Progenitor cell of endocrine pancreas (in vitro differentiated cells): ENCODE measurements around the gene ZNF653. TPM values are rescaled to one million over a fixed set of nuclear protein-coding genes. Genes with fewer than 3 reads are reported as not detected.

Experiments used
- DNase-seq: peaks from one replicate; pipeline ENCODE4 v3.0.0; 2021; ENCODE audit warnings: low spot score; ENCODE audit not compliant: unreplicated experiment
- H3K27ac Mint-ChIP-seq: 2 replicates; pipeline ENCODE4 v1.8.0; 2021; ENCODE audit warnings: mild to moderate bottlenecking, moderate library complexity, mixed read lengths
- H3K27me3 Mint-ChIP-seq: 2 replicates; pipeline ENCODE4 v1.8.0; 2021; ENCODE audit warnings: mixed read lengths
- H3K36me3 Mint-ChIP-seq: 2 replicates; pipeline ENCODE4 v1.8.0; 2022; ENCODE audit warnings: mixed read lengths; ENCODE audit not compliant: insufficient read depth
- H3K4me1 Mint-ChIP-seq: 2 replicates; pipeline ENCODE4 v1.8.0; 2021; ENCODE audit warnings: low read depth, mixed read lengths
- H3K4me3 Mint-ChIP-seq: 2 replicates; pipeline ENCODE4 v1.8.0; 2021; ENCODE audit warnings: low read depth, mild to moderate bottlenecking, moderate library complexity, mixed read lengths
- H3K9me3 Mint-ChIP-seq: 2 replicates; pipeline ENCODE4 v1.8.0; 2021; ENCODE audit warnings: low read depth, mixed read lengths
- total RNA-seq: library from RNA; stranded (reverse); gene quantifications from 2 replicates; pipeline ENCODE4 v1.2.1, GENCODE V29; 2021
- TF ChIP-seq, protein P1 (sequence below): fragments of 200-600 bp; sonication (generic); IDR thresholded peaks from one replicate; pipeline ENCODE4 v1.5.0; 2021; ENCODE audit warnings: antibody characterized with exemption, mild to moderate bottlenecking; ENCODE audit not compliant: unreplicated experiment

ZNF653 gene
- total RNA-seq, 1 donor from 2014 or later = 17.6 TPM

DNA sequence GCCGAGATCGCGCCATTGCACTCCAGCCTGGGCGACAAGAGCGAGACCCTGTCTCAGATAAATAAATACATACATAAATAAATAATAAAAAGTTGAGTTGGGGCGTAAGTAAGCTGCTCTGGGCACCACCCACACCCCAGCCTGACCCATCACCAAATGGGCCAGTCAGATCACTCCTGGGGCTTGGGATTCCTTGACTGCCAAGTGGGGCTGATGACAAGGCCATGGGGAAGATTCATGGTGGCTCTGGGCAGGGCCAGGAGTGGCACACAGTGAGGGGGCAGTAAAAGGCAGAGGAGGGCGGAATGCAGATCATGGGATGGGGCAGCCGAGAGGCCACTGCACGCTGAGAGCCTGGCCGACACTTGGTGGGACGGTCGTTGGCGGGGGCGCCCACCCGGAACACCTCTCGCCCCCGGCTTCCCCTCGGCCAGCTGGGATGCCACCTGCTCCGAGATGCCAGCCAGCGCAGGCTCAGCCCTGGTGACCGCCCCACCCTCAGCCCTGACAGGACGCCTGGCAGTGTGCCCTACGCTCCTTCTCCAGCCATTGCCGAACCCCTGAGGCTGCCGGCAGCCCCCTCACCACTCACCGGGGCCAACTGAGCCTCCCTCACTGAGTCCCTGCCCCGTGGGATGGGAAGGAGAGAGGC, 10.9 kb downstream of the ZNF653 start:
- TF ChIP-seq, protein P1, sequence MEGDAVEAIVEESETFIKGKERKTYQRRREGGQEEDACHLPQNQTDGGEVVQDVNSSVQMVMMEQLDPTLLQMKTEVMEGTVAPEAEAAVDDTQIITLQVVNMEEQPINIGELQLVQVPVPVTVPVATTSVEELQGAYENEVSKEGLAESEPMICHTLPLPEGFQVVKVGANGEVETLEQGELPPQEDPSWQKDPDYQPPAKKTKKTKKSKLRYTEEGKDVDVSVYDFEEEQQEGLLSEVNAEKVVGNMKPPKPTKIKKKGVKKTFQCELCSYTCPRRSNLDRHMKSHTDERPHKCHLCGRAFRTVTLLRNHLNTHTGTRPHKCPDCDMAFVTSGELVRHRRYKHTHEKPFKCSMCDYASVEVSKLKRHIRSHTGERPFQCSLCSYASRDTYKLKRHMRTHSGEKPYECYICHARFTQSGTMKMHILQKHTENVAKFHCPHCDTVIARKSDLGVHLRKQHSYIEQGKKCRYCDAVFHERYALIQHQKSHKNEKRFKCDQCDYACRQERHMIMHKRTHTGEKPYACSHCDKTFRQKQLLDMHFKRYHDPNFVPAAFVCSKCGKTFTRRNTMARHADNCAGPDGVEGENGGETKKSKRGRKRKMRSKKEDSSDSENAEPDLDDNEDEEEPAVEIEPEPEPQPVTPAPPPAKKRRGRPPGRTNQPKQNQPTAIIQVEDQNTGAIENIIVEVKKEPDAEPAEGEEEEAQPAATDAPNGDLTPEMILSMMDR = no peak
- Mint-ChIP-seq H3K4me3 (no peak overlapping the region), H3K27me3 (no peaks in the 10 kb centered on the region), H3K27ac (no peak overlapping the region), H3K36me3 (peaks cover 5% of the 10 kb centered on the region), H3K9me3 (no peaks in the 10 kb centered on the region), H3K4me1 (peaks cover 1% of the 10 kb centered on the region)
- DNase-seq = no peak

DNA sequence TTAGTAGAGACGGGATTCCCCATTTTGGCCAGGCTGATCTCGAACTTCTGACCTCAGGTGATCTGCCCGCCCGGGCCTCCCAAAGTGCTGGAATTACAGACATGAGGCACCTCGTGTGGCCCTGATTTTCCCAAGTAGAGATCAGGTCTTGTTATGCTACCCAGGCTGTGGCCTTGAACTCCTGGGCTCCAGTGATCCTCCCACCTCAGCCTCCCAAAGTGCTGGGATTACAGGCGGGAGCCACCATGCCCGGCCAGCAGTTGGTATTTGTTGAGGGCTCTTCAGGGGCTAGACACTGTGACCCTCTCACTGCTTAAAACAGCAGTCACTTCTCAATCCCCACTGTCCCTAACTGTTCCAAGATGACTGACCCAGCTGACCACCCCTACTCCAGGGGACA, 16.3 kb downstream of the ZNF653 start:
- H3K4me1 Mint-ChIP-seq = peaks cover 1% of the 10 kb centered on the region
- DNase-seq = no peak
- H3K27ac Mint-ChIP-seq = no peak overlapping the region
- TF ChIP-seq, protein P1 = no peak
- H3K36me3 Mint-ChIP-seq = peaks cover 10% of the 10 kb centered on the region
- no peak overlapping the region for H3K4me3 Mint-ChIP-seq
- no peaks in the 10 kb centered on the region for H3K9me3 Mint-ChIP-seq
- H3K27me3 Mint-ChIP-seq = no peaks in the 10 kb centered on the region

DNA sequence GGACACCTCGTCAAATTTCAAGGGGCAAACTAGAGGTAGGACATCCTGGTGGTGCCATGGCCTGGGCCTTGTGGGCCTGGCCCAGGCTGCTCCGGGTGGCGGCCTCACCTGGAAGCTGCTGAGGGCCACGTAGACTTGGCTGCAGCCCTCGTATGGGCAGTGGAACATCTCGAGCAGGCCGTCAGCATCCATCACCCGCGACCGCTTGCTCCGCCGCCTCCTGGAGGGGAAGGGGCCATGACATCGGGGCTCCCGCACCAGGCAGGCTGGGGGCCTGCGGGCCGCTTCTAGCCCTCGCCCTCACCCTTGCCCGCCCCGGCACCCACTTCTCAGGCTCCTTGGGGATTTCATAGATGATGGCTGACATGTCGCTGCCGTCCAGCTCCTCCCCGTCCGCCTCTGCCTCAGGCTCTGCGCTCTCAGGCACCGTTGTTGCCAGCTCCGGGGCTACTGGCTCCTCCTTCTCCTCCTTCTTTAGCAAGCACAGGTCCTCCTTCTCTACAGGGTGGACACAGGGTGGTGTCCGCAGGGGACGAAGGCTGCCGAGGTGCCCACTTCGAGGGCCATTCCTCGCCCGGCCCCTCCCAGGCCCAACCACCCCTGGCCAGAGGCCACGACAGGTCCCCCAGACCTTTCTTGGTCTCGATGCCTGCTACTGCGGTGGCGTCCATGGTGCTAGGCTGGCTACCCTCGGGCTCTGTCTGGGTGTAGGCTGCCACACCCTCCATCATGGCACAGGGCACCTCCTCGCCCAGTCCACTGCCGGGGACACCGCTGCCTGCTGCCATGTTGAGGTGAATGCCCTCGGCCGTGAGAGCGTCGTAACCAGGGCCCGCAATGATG, 18.8 kb downstream of the ZNF653 start:
- H3K4me1 Mint-ChIP-seq = peaks cover 1% of the 10 kb centered on the region
- H3K27ac Mint-ChIP-seq = no peak overlapping the region
- DNase-seq = no peak
- H3K4me3 Mint-ChIP-seq = no peak overlapping the region
- H3K27me3 Mint-ChIP-seq = peaks cover 11% of the 10 kb centered on the region
- no peaks in the 10 kb centered on the region for H3K9me3 Mint-ChIP-seq
- TF ChIP-seq, protein P1 = no peak
- H3K36me3 Mint-ChIP-seq = peaks cover 14% of the 10 kb centered on the region

DNA sequence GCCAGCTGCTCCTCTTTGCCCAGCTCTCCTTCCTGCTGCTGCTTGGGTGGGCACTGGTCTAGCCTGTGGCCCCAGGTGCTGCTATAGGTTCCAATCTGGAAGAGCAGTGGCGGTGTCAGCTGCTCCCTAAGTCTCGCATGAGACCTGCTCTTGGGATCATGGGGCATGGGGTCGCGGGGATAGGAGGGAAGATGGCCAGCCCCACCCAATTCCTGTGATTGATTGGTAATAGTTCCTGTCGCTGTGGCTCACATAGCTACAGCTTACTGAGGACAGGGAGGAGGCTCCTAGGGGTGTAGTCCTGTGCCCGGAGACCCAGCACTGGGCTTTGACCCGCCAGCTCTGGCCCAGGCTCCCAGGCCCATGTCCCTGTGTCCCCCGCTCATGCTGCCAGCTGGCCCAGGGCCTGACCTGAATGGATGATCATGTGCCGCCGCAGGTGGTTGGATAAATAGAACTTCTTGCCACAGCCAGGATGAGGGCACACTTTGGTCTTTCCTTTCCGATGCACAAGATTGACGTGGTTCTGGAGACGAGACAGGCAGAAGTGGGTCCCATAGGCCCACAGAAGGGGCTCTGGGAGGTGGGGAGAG, 20.3 kb downstream of the ZNF653 start:
- Mint-ChIP-seq H3K4me3 (no peak overlapping the region), H3K27ac (no peak overlapping the region), H3K27me3 (peaks cover 20% of the 10 kb centered on the region), H3K36me3 (peaks cover 9% of the 10 kb centered on the region), H3K9me3 (no peaks in the 10 kb centered on the region), H3K4me1 (no peaks in the 10 kb centered on the region)
- TF ChIP-seq, protein P1 = no peak
- no peak for DNase-seq

DNA sequence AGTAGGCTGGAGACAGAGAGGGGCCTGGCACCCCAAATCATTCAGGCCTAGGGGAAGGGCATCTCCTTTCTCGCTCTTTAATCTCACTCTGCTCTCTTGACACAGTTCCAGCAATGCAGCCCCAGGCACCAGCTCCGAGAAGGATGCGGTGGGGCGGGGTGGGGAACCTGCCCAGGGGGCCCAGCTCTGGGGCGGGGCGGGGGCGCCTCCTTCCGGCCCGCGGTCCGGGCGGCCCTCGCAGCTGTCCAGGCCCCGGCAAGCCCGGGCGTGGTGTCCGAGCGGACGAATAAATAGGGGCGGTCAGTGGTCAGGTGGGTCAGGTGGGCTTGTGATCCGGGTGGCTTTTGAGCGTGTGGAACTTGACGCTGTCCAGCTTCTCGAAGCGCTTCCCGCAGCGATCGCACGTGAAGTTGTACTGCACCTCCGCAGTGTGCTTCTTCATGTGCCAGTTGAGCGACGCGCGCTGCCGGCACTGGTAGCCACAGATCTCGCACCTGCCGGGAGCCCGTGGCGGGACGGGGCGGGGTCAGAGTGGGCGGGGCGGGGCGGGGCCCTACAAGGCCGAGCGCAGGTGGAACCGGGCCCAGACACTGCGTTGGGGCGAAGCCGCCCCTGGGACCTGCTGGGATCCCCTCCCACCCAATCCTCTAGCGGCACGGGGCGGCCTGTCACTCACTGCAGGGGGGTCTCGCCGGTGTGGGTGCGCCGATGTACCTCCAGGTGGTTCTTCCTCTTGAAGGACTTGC, 22.1 kb downstream of the ZNF653 start:
- H3K36me3 Mint-ChIP-seq = peaks cover 8% of the 10 kb centered on the region
- H3K4me1 Mint-ChIP-seq = no peaks in the 10 kb centered on the region
- DNase-seq = no peak
- no peak overlapping the region for H3K27ac Mint-ChIP-seq
- H3K9me3 Mint-ChIP-seq = no peaks in the 10 kb centered on the region
- H3K27me3 Mint-ChIP-seq = peaks cover 28% of the 10 kb centered on the region
- TF ChIP-seq, protein P1 = no peak
- H3K4me3 Mint-ChIP-seq = no peak overlapping the region
